GM12878 (cell line): ENCODE results near the gene RAB33A. TPM values are rescaled to one million over a fixed set of nuclear protein-coding genes. Genes with fewer than 3 reads are reported as not detected.

Experiments
- ATAC-seq: fragments of 200-7000 bp; cut with Tn5 transposase; 3 replicates; pipeline ENCODE4 v1.9.1; 2020; ENCODE audit warnings: mild to moderate bottlenecking, moderate library complexity
- BruUV-seq: library from RNA; stranded (reverse); fragments of 400-500 nt; replicated peaks from 2 replicates; lab custom pipeline; 2021; lab: Mats Ljungman, UMichigan
- CTCF ChIA-PET: fragments of 300-600 bp; sonication (Branson Sonifier 250); formaldehyde crosslinking; extraction: SDS; loops from one replicate; lab custom pipeline; 2021; ENCODE audit warnings: inconsistent platforms; lab: Yijun Ruan, JAX
- POLR2A ChIA-PET: fragments of 350-600 bp; formaldehyde crosslinking; extraction: SDS; loops from one replicate; lab custom pipeline; 2021; ENCODE audit warnings: inconsistent platforms; lab: Charles Lee
- RAD21 ChIA-PET: fragments of 300-600 bp; sonication (Branson Sonifier 250); formaldehyde crosslinking; loops from one replicate; lab custom pipeline; 2023; ENCODE audit warnings: antibody characterized with exemption; ENCODE audit not compliant: unreplicated experiment; lab: Charles Lee
- SMC1A ChIA-PET: fragments of 300-600 bp; sonication (Branson Sonifier 250); formaldehyde crosslinking; loops from one replicate; lab custom pipeline; 2023; ENCODE audit not compliant: unreplicated experiment, uncharacterized antibody; lab: Charles Lee
- DNase-seq: peaks from one replicate; pipeline ENCODE4 v3.0.0-alpha.2; 2011; ENCODE audit warnings: low read depth, low spot score
- FAIRE-seq: peaks from 3 replicates; lab custom pipeline; 2011; peaks lifted over from hg19 to GRCh38; lab: Jason Lieb, UNC
- H2AFZ ChIP-seq: 2 replicates; pipeline ENCODE4 v1.6.0; 2011; ENCODE audit warnings: low read depth, low read length, control low read depth; ENCODE audit not compliant: control insufficient read depth
- H3K27ac ChIP-seq: 2 replicates; pipeline ENCODE4 v1.5.1; 2011; ENCODE audit warnings: control low read depth; ENCODE audit not compliant: control insufficient read depth, insufficient read depth
- H3K27me3 ChIP-seq, 2 experiments: replicated peaks in 1 of 2; 2 replicates each; pipeline versions ENCODE4 v1.6.0 to v1.6.1; 2011; ENCODE audit warnings: low read length in 1 of 2; ENCODE audit not compliant: control insufficient read depth in 2 of 2, insufficient read depth in 2 of 2
- H3K36me3 ChIP-seq, 2 experiments: 2 replicates each; pipeline ENCODE4 v1.5.1; 2011; ENCODE audit warnings: low read length in 1 of 2; ENCODE audit not compliant: control insufficient read depth in 2 of 2, insufficient read depth in 2 of 2
- H3K4me1 ChIP-seq: 2 replicates; pipeline ENCODE4 v1.6.1; 2011; ENCODE audit warnings: mild to moderate bottlenecking, low read length, moderate library complexity, mixed read lengths; ENCODE audit not compliant: control insufficient read depth, insufficient read depth
- H3K4me2 ChIP-seq: 2 replicates; pipeline ENCODE4 v1.6.0; 2011; ENCODE audit warnings: control low read depth; ENCODE audit not compliant: control insufficient read depth, insufficient read depth
- H3K4me3 ChIP-seq: fragments of 200-600 bp; sonication (generic); 2 replicates; pipeline ENCODE4 v1.5.1; 2016
- H3K79me2 ChIP-seq: 2 replicates; pipeline ENCODE4 v1.6.0; 2011; ENCODE audit warnings: low read length; ENCODE audit not compliant: control insufficient read depth, insufficient read depth
- H3K9ac ChIP-seq: 2 replicates; pipeline ENCODE4 v1.8.0; 2011; ENCODE audit warnings: low read length, control low read depth, mixed read lengths; ENCODE audit not compliant: control insufficient read depth, insufficient read depth
- H3K9me3 ChIP-seq: replicated peaks from 3 replicates; pipeline ENCODE4 v1.5.1; 2011; ENCODE audit warnings: mild to moderate bottlenecking, low read length; ENCODE audit not compliant: control insufficient read depth, insufficient read depth
- H4K20me1 ChIP-seq: 2 replicates; pipeline ENCODE4 v1.6.0; 2011; ENCODE audit not compliant: control insufficient read depth, insufficient read depth
- CEBPB ChIP-seq, 2 experiments: fragments of 150-350 bp in 1 of 2; IDR thresholded peaks; 2 replicates each; pipeline ENCODE4 v1.6.1; 2012 to 2014; ENCODE audit warnings: low read depth in 2 of 2, low read length in 2 of 2, borderline replicate concordance in 1 of 2, inconsistent platforms in 1 of 2
- ELK1 ChIP-seq: IDR thresholded peaks from 2 replicates; pipeline ENCODE4 v1.6.1; 2012; ENCODE audit warnings: low read depth, low read length, improper control_type of control experiment
- HDAC6 ChIP-seq: fragments of 200-600 bp; sonication (generic); IDR thresholded peaks from one replicate; pipeline ENCODE4 v1.8.0; 2017; ENCODE audit warnings: antibody characterized with exemption; ENCODE audit not compliant: unreplicated experiment
- HDGF ChIP-seq: fragments of 450-650 bp; IDR thresholded peaks from 2 replicates; pipeline ENCODE4 v1.6.1; 2016; ENCODE audit warnings: antibody characterized with exemption
- LARP7 ChIP-seq: fragments of 450-650 bp; IDR thresholded peaks from 2 replicates; pipeline ENCODE4 v1.6.1; 2017; ENCODE audit warnings: mild to moderate bottlenecking
- RELA ChIP-seq: fragments of 450-650 bp; IDR thresholded peaks from 2 replicates; pipeline ENCODE4 v1.8.0; 2014; ENCODE audit warnings: borderline replicate concordance; ENCODE audit not compliant: partially characterized antibody
- STAT3 ChIP-seq: IDR thresholded peaks from 2 replicates; pipeline ENCODE4 v1.6.1; 2011; ENCODE audit warnings: low read depth, low read length, improper control_type of control experiment
- YBX1 ChIP-seq: fragments of 450-650 bp; IDR thresholded peaks from 2 replicates; pipeline ENCODE4 v1.6.1; 2016; ENCODE audit warnings: antibody characterized with exemption
- WGBS: methylation state at CpG from one replicate; pipeline ENCODE4 v1.1.6; 2016; ENCODE audit warnings: low lambda C conversion rate; ENCODE audit not compliant: insufficient replicate concordance, insufficient coverage; ENCODE audit errors: missing lambda C conversion rate; 5-methylcytosine and 5-hydroxymethylcytosine counted together
- in situ Hi-C: fragments of 300-500 bp; cut with MboI; formaldehyde crosslinking; loops from 9 replicates; pipeline ENCODE4 v1.14.3; 2018; ENCODE audit warnings: mixed read lengths
- intact Hi-C: fragments of 100-400 bp; cut with micrococcal nuclease; formaldehyde crosslinking; loops from one replicate; pipeline ENCODE4 v1.14.2; 2022; ENCODE audit not compliant: unreplicated experiment
- polyA plus RNA-seq, 11 experiments: library from polyadenylated mRNA; depleted of rRNA in 4 of 11; unstranded in 6 of 11; stranded (reverse) in 5 of 11; fragments of >200 nt; fragmentation: Nextera tagmentation in 4 of 11; fragmentation: Illumina TruSeq in 1 of 11; extraction: Ambion mirVana in 4 of 11; extraction: Trizol in 1 of 11; gene quantifications; 1 replicate in 1 of 11; 2 replicates in 10 of 11; pipeline versions ENCODE4 v1.2.1 to v1.2.3, GENCODE V29; 2011 to 2016; ENCODE audit warnings: inconsistent platforms in 2 of 11, missing spikeins in 2 of 11, low read depth in 1 of 11
- total RNA-seq, 4 experiments: library from RNA; depleted of rRNA in 3 of 4; stranded (reverse); fragments of >200 nt in 3 of 4; fragmentation: Illumina TruSeq in 1 of 4; extraction: Trizol in 1 of 4; gene quantifications; 2 replicates each; pipeline versions ENCODE4 v1.2.1 to v1.2.3, GENCODE V29; 2013 to 2021
- TF ChIP-seq, protein P1 (sequence below): IDR thresholded peaks from 2 replicates; pipeline ENCODE4 v1.6.1; 2011; ENCODE audit warnings: borderline replicate concordance, low read depth, mild to moderate bottlenecking, moderate library complexity, mixed read lengths, low read length; ENCODE audit not compliant: insufficient read depth; ENCODE audit errors: extremely low read length
- TF ChIP-seq, protein P2 (sequence below): fragments of 450-650 bp; conservative IDR thresholded peaks from 2 replicates; pipeline ENCODE4 v1.6.1; 2017; ENCODE audit warnings: mild to moderate bottlenecking, moderate library complexity

Gene RAB33A
- total and polyA plus RNA-seq, 10 of the 15 experiments (the other 5 are each of a cell fraction or from before 2014, with no cell fraction given) = 6.3 to 67.3 (median 33.4) TPM

DNA sequence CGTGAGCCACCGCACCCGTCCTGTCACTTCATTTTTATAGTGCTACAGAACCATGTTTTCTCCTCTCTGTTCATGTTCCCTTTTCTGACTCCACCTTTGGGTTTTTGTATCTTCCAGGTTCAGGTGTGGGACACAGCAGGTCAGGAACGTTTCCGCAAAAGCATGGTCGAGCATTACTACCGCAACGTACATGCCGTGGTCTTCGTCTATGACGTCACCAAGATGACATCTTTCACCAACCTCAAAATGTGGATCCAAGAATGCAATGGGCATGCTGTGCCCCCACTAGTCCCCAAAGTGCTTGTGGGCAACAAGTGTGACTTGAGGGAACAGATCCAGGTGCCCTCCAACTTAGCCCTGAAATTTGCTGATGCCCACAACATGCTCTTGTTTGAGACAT, 12.4 kb downstream of the RAB33A start:
- no peak overlapping the region for H3K9ac ChIP-seq
- DNase-seq (no peak), FAIRE-seq (no peak), ATAC-seq (no peak)
- ChIA-PET CTCF (no interaction called here), SMC1A (interaction anchor here (1.2 to 1.4 kb wide), 2 partner anchors 13 to 103 kb away, joined by 3 read pairs; no protein-coding TSS in a partner anchor)
- H3K4me3 ChIP-seq = no peak overlapping the region
- no peaks in the 10 kb centered on the region for H3K27me3 ChIP-seq
- H3K4me2 ChIP-seq = no peak overlapping the region
- peaks cover 7% of the 10 kb centered on the region for H3K4me1 ChIP-seq
- 67% methylated on average over 11 of the region's 11 CpGs for WGBS
- peaks cover 5% of the 10 kb centered on the region; the same call in 1 of the 2 replicates for H3K79me2 ChIP-seq
- no TSS peak for BruUV-seq
- no peaks in the 10 kb centered on the region for H4K20me1 ChIP-seq
- intact Hi-C loops = no loop called here
- no peak overlapping the region for H3K27ac ChIP-seq
- no peaks in the 10 kb centered on the region; the same call in 2 of the 3 replicates for H3K9me3 ChIP-seq
- 0 out of 2 replicates have a peak, but pooled peaks have one; percentile 11 for TF ChIP-seq LARP7
- TF ChIP-seq HDGF = 0 out of 2 replicates have a peak, but pooled peaks have one; percentile 1
- TF ChIP-seq HDAC6 = no peak
- TF ChIP-seq, all 136 proteins: peak for 2
- no peak overlapping the region for H2AFZ ChIP-seq
- in situ Hi-C loops = loop anchor here (25.0 kb wide), 1 partner anchor 572 kb away; no protein-coding TSS in a partner anchor
- ChIA-PET POLR2A (no interaction called here), RAD21 (no interaction called here)
- 0 out of 4 replicates have a peak, but pooled peaks cover 0 to 3% of the 10 kb centered on the region in 2 experiments for H3K36me3 ChIP-seq

- Histone ChIP-seq H3K27me3 (no peaks in the 10 kb centered on the region), H3K4me2 (no peak overlapping the region), H2AFZ (no peak overlapping the region), H3K79me2 (peaks cover 2% of the 10 kb centered on the region; the same call in 1 of the 2 replicates), H3K36me3 (0 out of 4 replicates have a peak, but pooled peaks cover 0 to 3% of the 10 kb centered on the region in 2 experiments), H3K4me1 (peaks cover 7% of the 10 kb centered on the region), H3K9me3 (no peaks in the 10 kb centered on the region; the same call in 2 of the 3 replicates), H3K4me3 (no peak overlapping the region), H3K9ac (no peak overlapping the region), H3K27ac (no peak overlapping the region), H4K20me1 (no peaks in the 10 kb centered on the region)
- no peak for DNase-seq
- in situ Hi-C loops (loop anchor here (25.0 kb wide), 1 partner anchor 573 kb away; no protein-coding TSS in a partner anchor), intact Hi-C loops (no loop called here)
- 29% methylated on average over 2 of the region's 2 CpGs for WGBS
- CTCF ChIA-PET = interaction anchor here (1.0 kb wide), 1 partner anchor 105 kb away, joined by 3 read pairs; no protein-coding TSS in a partner anchor
- BruUV-seq = no TSS peak
- SMC1A ChIA-PET = no interaction called here
- ATAC-seq = no peak
- FAIRE-seq = no peak
- POLR2A ChIA-PET = interaction anchor here (0.7 kb wide), 1 partner anchor 60 kb away, joined by 3 read pairs; no protein-coding TSS in a partner anchor
- RAD21 ChIA-PET = no interaction called here
- TF ChIP-seq YBX1 (no peak), CEBPB (IDR thresholded peaks at IDR 0.05; ENCODE audit: borderline replicate concordance in 1 of 2, low read depth in 2 of 2, low read length in 2 of 2) (no peak), RELA (no peak), STAT3 (no peak), ELK1 (no peak)
- TF ChIP-seq, protein P1, sequence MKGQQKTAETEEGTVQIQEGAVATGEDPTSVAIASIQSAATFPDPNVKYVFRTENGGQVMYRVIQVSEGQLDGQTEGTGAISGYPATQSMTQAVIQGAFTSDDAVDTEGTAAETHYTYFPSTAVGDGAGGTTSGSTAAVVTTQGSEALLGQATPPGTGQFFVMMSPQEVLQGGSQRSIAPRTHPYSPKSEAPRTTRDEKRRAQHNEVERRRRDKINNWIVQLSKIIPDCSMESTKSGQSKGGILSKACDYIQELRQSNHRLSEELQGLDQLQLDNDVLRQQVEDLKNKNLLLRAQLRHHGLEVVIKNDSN = no peak
- TF ChIP-seq, protein P2, sequence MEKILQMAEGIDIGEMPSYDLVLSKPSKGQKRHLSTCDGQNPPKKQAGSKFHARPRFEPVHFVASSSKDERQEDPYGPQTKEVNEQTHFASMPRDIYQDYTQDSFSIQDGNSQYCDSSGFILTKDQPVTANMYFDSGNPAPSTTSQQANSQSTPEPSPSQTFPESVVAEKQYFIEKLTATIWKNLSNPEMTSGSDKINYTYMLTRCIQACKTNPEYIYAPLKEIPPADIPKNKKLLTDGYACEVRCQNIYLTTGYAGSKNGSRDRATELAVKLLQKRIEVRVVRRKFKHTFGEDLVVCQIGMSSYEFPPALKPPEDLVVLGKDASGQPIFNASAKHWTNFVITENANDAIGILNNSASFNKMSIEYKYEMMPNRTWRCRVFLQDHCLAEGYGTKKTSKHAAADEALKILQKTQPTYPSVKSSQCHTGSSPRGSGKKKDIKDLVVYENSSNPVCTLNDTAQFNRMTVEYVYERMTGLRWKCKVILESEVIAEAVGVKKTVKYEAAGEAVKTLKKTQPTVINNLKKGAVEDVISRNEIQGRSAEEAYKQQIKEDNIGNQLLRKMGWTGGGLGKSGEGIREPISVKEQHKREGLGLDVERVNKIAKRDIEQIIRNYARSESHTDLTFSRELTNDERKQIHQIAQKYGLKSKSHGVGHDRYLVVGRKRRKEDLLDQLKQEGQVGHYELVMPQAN = no peak
Observed at GRCh38 chrX:130184857-130185256, 13.1 kb downstream of the RAB33A start.
